Kasumi-1 (cell line): ENCODE results near the gene CAMK2A.

Experiments
- DNase-seq, 2 experiments: peaks; one replicate each; lab custom pipeline; 2025; lab: John Stamatoyannopoulos, UW

CAMK2A gene

DNA sequence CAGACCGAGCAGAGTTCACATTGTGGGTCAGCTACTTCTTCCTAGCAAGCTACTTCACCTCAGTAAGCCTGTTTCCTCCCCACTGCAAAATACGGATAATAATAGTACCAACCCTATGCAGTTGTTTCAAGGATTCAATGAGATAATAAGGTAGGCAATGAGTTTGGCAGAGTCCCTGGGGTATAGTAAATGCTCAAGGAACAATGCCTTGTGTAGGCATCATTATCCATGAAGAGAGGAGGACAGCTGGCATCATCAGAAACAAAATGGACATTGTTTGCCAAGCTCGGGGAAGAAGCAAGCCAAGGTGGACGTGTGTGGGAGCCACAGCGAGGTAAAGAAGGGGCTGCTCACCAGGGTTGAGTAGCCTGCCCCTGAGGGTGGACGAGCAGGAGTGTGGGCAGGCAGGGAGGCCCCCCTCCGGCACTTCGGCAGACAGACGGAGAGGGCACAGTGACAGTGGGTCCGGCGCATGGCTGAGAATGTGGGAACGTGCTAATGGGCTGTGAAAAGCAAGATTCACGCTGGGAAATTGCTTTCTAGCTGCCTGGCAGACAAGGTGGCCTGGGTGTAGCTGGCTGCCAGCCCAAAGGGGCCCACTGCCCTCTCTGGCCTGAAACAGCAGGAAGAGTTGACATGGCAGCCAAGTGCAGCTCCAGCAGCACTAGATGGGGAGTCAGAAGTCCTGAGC lies 10.1 kb downstream of the CAMK2A start:
- DNase-seq = no peak

DNA sequence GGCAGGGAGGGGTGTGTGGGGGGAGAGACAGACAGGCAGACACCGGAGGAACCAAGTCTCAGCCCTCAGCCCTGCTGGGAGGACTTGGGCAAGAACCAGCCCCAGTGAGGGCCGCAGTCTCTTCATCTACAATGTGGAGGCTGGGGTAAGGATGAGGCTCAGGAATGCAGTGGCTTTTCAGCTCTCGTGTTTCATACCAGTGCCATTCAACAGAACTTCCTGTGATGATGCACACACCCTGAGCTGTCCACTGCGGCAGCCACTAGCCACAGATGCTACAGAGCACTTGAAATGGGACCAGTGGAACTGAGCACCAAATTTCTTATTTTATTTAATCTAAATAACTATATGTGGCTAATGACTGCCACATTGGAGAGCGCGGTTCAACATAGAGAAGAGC lies 10.7 kb downstream of the CAMK2A start:
- DNase-seq = no peak

DNA sequence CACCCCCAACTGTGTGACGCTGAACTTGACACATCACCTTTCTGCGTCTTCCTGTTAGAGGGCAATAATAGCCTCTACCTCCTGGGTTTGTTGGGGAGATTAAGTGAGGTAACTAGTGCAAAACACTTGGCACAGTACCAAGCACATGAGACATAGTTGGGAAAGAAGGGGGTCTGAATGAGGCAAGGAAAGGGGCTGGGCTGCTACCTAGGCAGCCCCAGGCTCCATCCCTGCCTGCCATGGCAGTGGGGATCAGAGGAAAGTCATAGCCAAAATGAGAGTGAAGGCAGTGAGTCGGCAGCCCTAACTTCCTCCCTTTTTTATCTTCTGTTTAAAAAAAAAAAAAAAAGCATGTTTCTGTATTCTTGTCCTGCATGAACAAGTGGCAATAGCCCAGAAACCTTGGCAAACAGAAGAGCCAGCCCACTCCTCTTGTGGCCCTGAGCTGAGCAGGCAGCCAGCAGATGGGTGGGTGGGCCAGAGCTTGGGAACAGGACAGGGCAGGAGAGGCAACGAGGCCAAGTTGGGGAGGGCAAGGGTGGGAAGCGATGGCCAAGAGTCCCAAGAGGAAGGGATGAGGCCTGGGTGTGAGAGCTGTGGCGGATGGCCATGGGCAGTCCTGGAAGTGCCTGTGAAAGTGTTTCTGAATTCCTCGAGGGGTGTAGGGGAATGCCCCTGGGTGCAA lies 11.4 kb downstream of the CAMK2A start:
- no peak for DNase-seq

DNA sequence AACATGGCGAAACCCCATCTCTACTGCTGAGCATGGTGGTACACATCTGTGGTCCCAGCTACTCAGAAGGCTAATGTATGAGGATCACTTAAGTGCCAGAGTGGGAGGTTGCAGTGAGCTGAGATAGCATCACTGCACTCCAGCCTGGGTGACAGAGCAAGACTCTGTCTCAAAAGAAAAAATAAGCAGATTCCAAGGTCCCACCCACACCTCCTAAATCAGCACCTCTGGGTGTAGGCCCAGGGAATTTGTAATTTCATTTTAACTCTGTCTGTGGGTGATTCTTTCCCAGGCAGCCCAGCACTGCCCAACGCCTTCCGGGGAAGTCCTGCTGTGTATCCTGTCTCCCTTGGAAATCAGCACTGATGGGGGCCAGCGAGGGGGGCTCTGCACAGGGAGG lies 12.5 kb downstream of the CAMK2A start:
- DNase-seq = no peak

DNA sequence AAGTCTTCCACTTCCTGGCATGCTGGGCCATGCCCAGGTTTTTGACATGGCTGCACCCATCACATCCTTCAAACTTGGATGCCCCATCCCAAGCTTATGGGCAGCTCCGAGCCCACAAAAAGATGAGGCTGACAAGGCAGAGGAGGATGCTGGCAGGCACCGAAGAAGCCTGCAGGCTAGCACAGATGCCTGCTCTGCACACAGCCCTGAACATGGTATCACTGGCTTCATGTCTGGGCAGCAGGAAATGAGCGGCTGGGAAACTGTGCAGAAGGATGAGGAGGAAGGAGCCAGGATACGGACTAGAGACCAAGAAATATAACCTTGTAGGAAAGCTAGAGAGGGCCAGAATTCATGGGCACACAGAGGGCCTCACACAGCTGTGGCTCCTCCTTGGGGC lies 14.8 kb downstream of the CAMK2A start:
- no peak for DNase-seq

DNA sequence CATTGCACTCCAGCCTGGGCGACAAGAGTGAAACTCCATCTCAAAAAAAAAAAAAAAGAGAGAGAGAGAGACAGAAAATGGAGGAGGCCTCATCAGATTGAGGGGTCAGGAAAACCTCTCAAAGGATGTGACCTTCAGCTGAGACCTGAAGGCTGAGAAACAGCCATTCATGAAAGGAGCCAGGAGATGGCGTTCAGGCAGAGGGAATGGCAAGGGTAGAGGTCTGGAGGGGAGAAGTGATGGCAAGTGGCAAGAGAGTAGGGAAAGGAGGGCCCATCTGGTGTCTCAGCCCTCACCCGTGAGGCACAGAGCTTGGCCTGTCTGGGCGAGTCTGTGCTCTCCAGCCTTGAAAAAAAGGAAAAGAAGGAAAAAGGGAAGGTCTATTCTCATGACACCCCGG lies 17.0 kb downstream of the CAMK2A start:
- DNase-seq = peak; percentile 40 to 56

DNA sequence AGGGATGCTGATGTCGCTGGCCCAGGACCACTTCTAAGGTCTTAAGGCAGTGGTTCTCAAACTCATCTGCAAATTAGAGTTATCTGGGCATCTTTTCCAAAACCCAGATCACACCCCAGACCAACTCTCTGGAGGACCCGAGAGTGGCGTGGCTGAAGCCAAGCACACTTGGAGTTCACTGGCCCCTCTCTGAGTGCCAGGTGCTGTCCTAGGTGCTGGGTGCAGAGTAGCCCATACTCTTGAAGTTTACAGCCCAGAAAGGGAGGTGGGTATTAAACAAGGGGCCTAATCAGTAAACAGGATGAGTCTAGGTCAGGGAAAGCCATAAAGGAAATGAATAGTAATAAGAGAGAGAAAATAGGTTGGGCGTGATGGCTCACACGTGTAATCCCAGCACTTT lies 17.6 kb downstream of the CAMK2A start:
- no peak for DNase-seq

DNA sequence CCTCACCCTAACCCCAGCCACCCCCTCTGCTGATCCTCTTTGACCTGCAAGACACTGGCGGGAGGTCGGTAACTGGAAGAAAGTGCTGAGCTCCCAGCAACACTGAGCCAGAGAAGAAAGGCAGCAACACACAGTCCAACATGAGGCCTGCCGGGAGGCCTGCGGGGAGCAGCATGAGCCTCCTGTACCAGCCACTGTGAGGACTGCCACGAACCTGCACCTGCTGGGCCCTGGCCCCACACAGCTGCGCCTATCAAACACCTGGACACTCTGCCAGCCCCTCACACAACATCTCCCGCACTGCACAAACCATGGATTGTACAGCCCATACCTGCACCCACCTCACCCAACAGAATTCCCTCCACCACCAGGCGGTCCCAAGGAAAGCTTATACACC lies 18.3 kb downstream of the CAMK2A start:
- DNase-seq = no peak

DNA sequence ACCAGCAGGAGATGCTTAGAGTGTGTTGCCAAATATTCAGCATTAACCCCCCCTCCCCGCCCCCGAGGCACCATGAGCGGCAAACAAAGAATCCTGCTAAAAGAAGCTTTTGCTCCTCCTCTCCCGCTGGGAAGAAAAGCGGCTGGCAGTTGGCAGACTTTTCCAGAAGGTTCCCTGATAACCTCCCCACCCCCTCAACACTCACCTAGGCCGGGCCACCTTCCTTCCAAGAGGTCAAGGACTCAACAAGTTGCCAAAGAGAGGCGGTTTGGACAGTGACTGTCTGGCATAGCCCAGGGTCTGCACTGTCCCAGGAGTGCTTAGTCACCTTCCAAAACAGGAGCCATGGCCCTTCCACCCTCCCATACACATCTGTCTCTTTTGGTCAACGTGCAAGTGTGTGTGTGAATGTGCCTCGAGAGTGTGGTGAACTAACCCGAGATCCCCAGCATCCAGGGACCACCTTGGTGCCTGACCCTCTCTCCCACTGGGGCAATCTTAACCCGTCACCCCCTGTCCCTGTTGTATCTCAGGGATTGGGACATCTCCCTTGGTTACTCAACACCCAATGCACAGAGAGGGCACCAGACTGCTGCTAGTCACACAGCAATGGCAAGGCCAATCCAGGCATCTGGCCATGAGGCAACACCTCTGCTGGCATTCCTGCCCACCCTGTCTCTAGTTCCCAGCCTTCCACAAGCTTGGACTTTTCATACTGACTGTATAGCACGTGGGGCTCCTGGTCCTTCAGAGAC lies 18.9 kb downstream of the CAMK2A start:
- no peak for DNase-seq

DNA sequence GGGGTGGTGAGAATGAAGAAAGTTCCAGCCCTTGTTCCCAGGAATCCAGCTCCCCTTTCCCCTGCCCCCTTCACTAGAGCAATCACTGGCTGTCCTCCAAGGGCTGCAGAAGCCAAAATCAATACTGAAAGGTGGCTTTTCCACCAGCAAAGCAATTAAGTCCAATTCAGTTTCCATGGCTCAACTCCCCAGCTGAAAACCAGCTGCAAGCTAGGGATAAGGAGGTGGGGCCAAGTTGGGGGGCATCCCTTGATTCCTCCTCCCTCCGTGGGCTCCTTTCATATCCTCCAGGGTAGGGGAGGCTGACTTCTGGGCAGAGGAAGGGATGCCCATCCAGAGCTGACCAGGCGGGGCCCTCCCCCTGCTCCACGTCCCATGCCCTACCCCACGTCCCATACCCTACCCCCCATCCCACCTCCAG lies 22.7 kb downstream of the CAMK2A start:
- DNase-seq = no peak

DNA sequence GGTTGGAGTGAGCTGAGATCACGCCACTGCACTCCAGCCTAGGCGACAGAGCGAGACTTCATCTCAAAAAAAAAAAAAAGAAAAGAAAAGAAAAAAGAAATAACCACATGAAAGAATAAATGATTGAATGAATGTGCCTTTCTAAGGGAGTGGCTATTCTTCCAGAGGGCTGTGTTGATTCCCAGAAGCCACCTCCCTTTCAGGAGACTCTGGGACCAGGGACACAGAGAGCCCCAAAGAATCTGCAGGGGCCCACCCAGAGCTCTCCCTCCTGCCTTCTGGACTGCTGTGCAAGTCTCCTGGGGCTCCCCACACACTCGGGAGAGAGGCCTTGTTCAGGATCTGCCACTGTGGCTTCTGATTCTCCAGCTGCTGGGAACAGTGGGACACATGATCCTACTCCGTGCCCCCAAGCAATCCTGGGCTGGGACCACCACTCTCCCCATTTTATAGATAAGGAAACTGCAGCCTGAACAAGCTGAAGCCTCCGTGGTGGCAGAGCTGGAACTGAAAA lies 23.6 kb downstream of the CAMK2A start:
- no peak for DNase-seq

DNA sequence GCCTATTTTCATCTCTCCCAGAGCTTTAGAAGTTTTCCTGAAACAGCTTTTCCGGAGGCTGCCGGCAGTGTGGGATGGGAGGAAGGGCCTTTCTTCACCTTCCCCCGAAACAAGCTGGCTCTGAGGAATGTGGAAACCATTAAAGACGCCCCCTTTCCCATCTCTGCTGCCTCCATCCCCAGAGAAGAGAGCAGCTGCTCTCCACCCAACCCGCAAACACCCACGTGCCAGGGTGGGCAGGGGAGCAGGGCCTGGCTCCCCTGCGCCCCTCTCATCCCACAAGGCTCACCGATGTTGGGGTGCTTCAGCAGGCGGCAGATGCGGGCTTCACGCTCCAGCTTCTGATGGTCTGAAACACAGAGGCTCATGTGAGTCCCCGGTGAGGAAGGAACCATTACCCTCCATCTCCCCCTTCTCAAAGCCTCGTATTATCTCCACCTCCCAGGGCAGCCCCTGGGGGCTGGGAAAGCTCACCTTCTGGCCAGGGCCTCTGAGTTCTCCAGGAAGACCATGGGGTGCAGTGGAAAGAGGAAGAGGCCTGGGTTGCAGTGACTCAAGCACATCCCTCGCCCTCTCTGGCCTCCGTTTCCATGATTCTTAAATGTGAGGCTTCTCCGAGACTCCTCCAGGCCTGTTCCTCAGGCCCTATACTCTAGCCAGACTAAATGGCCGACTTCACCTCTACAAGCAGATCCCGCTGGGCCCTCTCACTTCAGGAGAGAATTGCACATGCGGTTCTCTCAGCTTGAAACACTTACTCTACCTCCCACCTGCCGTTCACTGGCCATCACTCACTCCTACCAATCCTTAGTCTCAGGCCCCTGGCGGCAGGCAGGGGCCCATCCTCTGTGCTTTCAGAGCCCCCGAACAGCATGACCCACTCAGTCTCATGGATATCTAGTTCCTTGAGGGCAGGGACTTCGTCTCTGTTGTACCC lies 24.6 kb downstream of the CAMK2A start:
- DNase-seq = no peak

DNA sequence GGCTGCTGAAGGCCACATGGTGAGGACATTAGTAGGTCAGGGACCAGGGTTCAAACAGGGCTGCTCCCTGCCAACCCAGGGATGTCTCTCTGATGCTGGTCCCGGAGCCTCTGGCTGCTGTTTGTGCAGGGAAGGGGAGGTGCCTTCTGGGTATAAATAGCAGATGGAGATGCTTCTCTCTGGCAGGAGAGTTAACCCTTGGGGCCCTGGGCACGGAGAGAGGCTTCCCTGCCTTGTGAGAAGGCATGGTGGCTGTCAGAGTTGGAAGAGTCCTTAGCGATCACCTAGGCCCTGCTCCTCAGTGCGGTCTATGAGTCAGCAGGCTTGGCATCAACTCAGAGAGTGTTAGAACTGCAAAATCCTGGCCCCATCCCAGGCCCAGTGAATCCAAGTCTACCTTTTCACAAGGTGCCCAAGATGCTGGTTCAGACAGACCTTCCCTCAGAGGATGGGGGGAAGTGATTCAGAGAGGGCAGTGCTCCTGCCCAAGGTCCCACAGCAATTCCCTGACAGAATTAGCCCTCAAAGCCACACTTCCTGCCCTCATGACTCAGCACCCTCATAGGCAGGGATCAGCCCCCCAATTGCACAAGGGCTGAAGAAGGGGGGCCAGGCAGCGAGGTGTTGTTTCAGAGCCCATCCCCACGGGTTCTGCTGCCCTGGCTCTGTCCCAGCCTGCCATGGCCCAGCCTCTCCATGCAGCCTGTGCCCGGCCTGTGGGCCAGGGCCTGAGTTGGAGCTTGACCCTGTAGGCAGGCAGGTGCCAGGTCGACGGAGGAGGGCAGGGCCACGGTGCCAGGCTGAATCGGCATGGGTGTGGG lies 25.6 kb downstream of the CAMK2A start:
- DNase-seq = peak in 1 of 2 experiments; percentile 36

DNA sequence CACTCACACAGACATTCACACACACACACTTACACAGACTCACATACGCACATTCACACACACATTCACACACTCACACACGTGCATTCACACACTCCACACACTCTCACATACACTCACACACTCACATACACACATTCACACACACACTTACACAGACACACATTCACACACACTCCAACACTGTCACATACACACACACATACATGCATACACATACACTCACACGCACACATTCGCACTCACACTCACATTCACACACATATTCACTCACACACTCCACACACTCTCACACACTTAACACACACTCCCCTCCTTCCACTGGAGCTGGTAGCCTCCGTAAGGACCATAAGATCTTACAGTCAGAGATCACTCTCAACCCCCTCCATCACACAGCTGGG lies 26.2 kb downstream of the CAMK2A start:
- no peak for DNase-seq

DNA sequence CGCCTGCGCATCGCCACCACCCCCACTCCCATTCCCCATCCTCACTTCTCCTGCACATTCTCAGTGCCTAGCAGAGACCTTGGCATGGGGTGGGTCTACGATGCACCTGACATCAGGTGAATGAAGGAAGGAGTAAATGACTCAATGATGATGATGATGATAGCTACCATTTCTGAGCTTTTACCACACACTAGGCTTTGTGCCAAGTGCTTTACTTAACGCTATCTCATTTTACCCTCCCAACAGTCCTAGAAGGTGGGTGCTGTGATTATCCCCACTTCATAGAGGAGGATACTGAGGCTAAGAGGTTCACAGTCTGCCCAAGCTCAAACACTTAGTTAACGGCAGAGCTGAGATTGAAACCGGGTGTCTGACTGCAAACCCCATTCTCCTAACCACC lies 27.1 kb downstream of the CAMK2A start:
- DNase-seq = no peak

DNA sequence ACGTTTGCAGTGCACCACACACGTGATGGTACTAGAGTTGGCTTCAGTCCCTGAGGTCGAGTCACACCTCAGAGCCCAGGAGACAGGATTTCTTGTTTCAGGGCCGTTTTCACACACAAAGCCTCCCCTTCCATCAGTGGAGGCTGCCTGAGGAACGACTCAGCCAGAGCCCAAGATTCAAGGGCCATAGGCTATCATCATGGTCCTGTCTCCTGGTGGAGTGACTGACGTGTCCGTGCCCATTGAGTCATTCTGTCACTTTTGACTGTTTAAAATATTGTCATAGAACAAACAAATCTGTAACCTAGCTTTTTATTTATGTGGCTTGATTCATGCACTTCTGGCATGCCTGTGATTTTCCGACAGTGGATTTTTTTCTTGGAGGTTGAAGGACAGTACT lies 28.3 kb downstream of the CAMK2A start:
- DNase-seq = no peak

DNA sequence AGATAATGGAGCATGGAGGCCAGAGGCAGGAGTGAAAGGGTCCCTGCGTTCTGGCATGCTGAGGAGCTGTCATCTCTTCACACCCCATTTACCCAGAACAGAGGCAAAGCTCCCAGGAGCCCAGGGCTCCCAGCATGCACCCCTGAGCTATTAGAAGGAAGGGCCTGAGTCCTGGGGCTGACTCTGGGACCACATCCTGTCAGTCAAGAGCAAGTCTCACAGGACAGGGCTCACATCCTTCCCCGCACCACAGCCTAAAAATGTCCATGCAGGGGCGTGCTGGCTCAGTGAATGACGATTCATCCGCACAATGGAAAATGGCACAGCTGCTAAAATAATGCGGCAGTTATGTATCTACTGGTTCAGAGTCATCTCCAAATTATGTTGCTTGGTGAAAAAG lies 31.4 kb downstream of the CAMK2A start:
- no peak for DNase-seq

DNA sequence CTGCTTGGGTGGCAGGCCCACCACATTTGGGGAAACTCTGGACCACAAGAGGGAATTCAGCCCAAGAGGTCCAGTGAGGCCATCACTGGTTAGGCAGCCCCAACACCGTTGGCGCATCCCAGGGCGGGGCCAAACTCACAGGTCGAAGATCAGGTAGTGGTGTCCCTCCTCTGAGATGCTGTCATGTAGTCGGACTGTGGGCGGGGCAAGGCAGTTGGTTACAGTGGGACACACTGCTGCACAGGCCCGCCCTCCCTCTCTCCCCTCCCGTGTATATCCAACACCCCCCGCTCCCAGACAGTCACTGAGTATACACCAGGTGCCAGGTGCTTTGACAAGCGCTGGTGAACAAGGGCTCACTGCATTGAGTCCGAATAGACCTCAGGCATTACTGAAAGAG lies 32.1 kb downstream of the CAMK2A start:
- no peak for DNase-seq

DNA sequence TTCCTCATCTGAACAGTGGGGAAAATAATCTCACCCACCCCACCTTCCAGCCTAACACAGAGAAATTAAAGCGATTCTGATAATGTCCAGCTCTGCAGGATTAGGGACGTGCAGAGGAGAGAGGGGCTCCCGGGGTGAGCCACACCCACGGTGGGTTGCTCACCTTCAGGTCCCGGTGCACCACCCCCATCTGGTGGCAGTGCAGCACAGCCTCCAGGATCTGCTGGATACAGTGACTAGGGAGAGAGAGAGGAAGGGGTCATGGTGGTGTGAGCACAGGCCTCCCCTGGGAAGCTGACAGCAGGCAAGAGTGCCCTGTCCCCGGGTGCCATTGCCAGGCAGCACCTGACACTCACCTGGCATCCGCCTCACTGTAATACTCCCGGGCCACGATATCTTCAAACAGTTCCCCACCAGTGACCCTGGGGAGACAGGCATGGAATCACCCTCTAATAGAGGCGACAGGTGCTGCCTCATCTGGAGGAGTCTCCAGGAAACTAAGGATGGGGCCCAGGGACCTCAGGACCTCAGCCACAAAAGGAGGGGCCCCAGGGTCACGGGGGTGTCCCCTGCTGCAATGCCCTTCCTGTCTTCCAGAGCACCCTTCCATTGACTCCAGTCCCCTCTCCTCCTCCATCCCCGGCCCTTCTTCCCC lies 33.0 kb downstream of the CAMK2A start:
- DNase-seq = no peak

DNA sequence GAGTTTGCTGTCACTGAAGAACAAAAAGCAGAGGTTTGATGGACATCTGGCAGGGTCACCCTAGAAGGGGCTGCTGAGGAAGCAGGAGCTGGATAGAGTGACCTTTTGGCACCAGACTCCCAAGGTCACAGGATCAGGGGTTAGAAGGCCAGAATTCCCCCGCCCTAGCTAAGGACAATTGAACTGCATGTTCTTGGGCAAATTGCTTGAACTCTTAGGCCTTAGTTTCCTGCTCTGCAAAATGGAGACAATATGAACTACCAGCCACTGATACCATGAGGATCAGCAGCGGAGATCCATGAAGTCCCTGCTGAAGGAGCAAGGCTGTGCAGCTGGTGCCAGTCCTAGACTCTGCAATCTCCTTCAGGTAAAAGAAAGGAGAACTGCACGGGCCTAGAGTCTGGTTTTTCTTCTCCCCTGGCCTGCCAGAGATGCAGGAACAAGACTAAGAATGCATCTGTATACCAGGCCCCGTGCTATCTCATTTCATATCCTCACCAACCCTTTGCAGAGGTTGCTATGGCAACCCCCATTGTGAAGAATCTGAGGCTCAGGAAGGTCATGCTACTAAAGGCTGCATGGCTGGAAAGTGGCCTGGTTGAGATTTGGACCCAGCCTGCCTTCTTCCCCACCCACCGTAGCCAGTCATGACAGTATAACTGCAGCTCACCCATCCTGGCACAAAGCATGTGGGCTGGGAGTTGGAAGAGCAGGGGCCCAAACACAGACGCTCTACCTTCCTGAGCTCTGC lies 33.7 kb downstream of the CAMK2A start:
- no peak for DNase-seq
